GM23338 (cell line): ENCODE results near the gene ACAN. TPM values are rescaled to one million over a fixed set of nuclear protein-coding genes. Genes with fewer than 3 reads are reported as not detected.

ENCODE experiments used
- ATAC-seq: fragments of 200-7000 bp; cut with Tn5 transposase; 3 replicates; pipeline ENCODE4 v1.9.1; 2020
- DNase-seq: peaks from one replicate; pipeline ENCODE4 v3.0.0-alpha.2; 2015; ENCODE audit warnings: low spot score
- H2AFZ ChIP-seq: fragments of 200-600 bp; sonication (generic); 2 replicates; pipeline ENCODE4 v1.8.0; 2016; ENCODE audit warnings: antibody characterized with exemption, mild to moderate bottlenecking, moderate library complexity
- H3F3A ChIP-seq: fragments of 200-600 bp; sonication (generic); replicated peaks from 2 replicates; pipeline ENCODE4 v1.8.0; 2017; ENCODE audit warnings: antibody characterized with exemption, mixed run types, low read depth
- H3K27ac ChIP-seq: fragments of 200-600 bp; sonication (generic); 2 replicates; pipeline ENCODE4 v1.6.1; 2016; ENCODE audit warnings: low read depth
- H3K27me3 ChIP-seq: fragments of 200-600 bp; sonication (generic); 2 replicates; pipeline ENCODE4 v1.8.0; 2016; ENCODE audit warnings: mild to moderate bottlenecking, mixed run types, moderate library complexity; ENCODE audit not compliant: insufficient read depth
- H3K36me3 ChIP-seq: fragments of 200-600 bp; sonication (generic); 2 replicates; pipeline ENCODE4 v1.8.0; 2016; ENCODE audit warnings: mild to moderate bottlenecking; ENCODE audit not compliant: insufficient read depth
- H3K4me1 ChIP-seq: fragments of 200-600 bp; sonication (generic); 2 replicates; pipeline ENCODE4 v1.8.0; 2016; ENCODE audit warnings: mild to moderate bottlenecking, moderate library complexity; ENCODE audit not compliant: insufficient read depth
- H3K4me2 ChIP-seq: fragments of 200-600 bp; sonication (generic); 2 replicates; pipeline ENCODE4 v1.7.1; 2017; ENCODE audit warnings: mixed run types
- H3K4me3 ChIP-seq: fragments of 200-600 bp; sonication (generic); 2 replicates; pipeline ENCODE4 v1.6.1; 2016; ENCODE audit warnings: mixed run types
- H3K79me2 ChIP-seq: fragments of 200-600 bp; sonication (generic); replicated peaks from 2 replicates; pipeline ENCODE4 v1.8.0; 2017; ENCODE audit warnings: mild to moderate bottlenecking; ENCODE audit not compliant: insufficient read depth
- H3K9me2 ChIP-seq: fragments of 200-600 bp; sonication (generic); 2 replicates; pipeline ENCODE4 v1.8.0; 2017; ENCODE audit not compliant: insufficient read depth
- H4K20me1 ChIP-seq: fragments of 200-600 bp; sonication (generic); replicated peaks from 2 replicates; pipeline ENCODE4 v1.8.0; 2017; ENCODE audit warnings: mild to moderate bottlenecking; ENCODE audit not compliant: insufficient read depth
- H3K27ac Mint-ChIP-seq: 2 replicates; pipeline ENCODE4 v1.8.0; 2020; ENCODE audit warnings: inconsistent platforms, mild to moderate bottlenecking, moderate library complexity, mixed read lengths
- H3K27me3 Mint-ChIP-seq: 3 replicates; pipeline ENCODE4 v1.8.0; 2022; ENCODE audit warnings: low read depth, mild to moderate bottlenecking, moderate library complexity, mixed read lengths, inconsistent platforms; ENCODE audit not compliant: insufficient read depth, poor library complexity
- H3K36me3 Mint-ChIP-seq: 3 replicates; pipeline ENCODE4 v1.8.0; 2021; ENCODE audit warnings: low read depth, mild to moderate bottlenecking, inconsistent platforms, moderate library complexity, mixed read lengths
- H3K4me1 Mint-ChIP-seq: 3 replicates; pipeline ENCODE4 v1.8.0; 2020; ENCODE audit warnings: mild to moderate bottlenecking, inconsistent platforms, mixed read lengths
- H3K4me3 Mint-ChIP-seq: 3 replicates; pipeline ENCODE4 v1.8.0; 2021; ENCODE audit warnings: moderate library complexity, mild to moderate bottlenecking, inconsistent platforms, mixed read lengths
- H3K9me3 Mint-ChIP-seq: 3 replicates; pipeline ENCODE4 v1.8.0; 2020; ENCODE audit warnings: moderate library complexity, mild to moderate bottlenecking, inconsistent platforms, mixed read lengths
- EZH2phosphoT487 ChIP-seq: fragments of 200-600 bp; sonication (generic); IDR thresholded peaks from one replicate; pipeline ENCODE4 v1.8.1; 2018; ENCODE audit warnings: antibody characterized with exemption; ENCODE audit not compliant: unreplicated experiment
- JUNB ChIP-seq: IDR thresholded peaks from one replicate; pipeline ENCODE4 v1.6.1; 2016; ENCODE audit warnings: antibody characterized with exemption; ENCODE audit not compliant: unreplicated experiment
- polyA plus RNA-seq: library from polyadenylated mRNA; unstranded; fragments of >200 nt; fragmentation: Nextera tagmentation; extraction: Ambion mirVana; gene quantifications from 2 replicates; pipeline ENCODE4 v1.2.1, GENCODE V29; 2016
- total RNA-seq: library from RNA; depleted of rRNA; stranded (reverse); fragments of >200 nt; shearing (Covaris generic); gene quantifications from 2 replicates; pipeline ENCODE4 v1.2.3, GENCODE V29; 2014
- TF ChIP-seq, protein P1 (sequence below): fragments of 250-450 bp; sonication (Bioruptor Pico); IDR thresholded peaks from 2 replicates; pipeline ENCODE4 v1.5.0; 2020; ENCODE audit warnings: mild to moderate bottlenecking, moderate library complexity
- TF ChIP-seq, protein P2 (sequence below): IDR thresholded peaks from 2 replicates; pipeline ENCODE4 v1.6.1; 2016; ENCODE audit warnings: antibody characterized with exemption
- TF ChIP-seq, protein P3 (sequence below), 2 experiments: fragments of 200-600 bp in 1 of 2; sonication (generic) in 1 of 2; conservative IDR thresholded peaks; 2 replicates each; pipeline versions ENCODE4 v1.5.1 to v1.6.1; 2016 to 2017; ENCODE audit warnings: antibody characterized with exemption in 2 of 2, low read depth in 2 of 2, mild to moderate bottlenecking in 2 of 2, moderate library complexity in 1 of 2

The ACAN gene
- total and polyA plus RNA-seq, 2 experiments from 2014 or later = 2.5 to 4.9 TPM

DNA sequence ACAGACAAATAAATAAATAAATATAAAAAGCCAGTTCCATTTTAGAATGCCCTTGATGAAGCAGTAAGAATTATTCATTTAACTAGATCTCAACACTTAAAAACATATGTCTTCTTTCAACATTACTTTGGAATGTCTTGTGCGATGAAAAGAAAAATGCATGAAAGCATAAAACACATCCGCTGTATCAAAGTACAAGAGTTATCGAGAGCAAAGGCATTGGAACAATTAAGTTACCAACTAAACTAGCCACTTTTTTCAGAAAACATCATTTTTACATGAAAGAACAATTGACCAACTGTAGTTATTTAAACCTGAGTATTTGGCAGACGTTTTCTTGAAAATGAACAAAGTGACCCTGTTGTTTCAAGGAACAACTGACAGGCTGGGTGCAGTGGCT, 27.5 kb upstream of the ACAN start (continued):
- TF ChIP-seq, protein P1, sequence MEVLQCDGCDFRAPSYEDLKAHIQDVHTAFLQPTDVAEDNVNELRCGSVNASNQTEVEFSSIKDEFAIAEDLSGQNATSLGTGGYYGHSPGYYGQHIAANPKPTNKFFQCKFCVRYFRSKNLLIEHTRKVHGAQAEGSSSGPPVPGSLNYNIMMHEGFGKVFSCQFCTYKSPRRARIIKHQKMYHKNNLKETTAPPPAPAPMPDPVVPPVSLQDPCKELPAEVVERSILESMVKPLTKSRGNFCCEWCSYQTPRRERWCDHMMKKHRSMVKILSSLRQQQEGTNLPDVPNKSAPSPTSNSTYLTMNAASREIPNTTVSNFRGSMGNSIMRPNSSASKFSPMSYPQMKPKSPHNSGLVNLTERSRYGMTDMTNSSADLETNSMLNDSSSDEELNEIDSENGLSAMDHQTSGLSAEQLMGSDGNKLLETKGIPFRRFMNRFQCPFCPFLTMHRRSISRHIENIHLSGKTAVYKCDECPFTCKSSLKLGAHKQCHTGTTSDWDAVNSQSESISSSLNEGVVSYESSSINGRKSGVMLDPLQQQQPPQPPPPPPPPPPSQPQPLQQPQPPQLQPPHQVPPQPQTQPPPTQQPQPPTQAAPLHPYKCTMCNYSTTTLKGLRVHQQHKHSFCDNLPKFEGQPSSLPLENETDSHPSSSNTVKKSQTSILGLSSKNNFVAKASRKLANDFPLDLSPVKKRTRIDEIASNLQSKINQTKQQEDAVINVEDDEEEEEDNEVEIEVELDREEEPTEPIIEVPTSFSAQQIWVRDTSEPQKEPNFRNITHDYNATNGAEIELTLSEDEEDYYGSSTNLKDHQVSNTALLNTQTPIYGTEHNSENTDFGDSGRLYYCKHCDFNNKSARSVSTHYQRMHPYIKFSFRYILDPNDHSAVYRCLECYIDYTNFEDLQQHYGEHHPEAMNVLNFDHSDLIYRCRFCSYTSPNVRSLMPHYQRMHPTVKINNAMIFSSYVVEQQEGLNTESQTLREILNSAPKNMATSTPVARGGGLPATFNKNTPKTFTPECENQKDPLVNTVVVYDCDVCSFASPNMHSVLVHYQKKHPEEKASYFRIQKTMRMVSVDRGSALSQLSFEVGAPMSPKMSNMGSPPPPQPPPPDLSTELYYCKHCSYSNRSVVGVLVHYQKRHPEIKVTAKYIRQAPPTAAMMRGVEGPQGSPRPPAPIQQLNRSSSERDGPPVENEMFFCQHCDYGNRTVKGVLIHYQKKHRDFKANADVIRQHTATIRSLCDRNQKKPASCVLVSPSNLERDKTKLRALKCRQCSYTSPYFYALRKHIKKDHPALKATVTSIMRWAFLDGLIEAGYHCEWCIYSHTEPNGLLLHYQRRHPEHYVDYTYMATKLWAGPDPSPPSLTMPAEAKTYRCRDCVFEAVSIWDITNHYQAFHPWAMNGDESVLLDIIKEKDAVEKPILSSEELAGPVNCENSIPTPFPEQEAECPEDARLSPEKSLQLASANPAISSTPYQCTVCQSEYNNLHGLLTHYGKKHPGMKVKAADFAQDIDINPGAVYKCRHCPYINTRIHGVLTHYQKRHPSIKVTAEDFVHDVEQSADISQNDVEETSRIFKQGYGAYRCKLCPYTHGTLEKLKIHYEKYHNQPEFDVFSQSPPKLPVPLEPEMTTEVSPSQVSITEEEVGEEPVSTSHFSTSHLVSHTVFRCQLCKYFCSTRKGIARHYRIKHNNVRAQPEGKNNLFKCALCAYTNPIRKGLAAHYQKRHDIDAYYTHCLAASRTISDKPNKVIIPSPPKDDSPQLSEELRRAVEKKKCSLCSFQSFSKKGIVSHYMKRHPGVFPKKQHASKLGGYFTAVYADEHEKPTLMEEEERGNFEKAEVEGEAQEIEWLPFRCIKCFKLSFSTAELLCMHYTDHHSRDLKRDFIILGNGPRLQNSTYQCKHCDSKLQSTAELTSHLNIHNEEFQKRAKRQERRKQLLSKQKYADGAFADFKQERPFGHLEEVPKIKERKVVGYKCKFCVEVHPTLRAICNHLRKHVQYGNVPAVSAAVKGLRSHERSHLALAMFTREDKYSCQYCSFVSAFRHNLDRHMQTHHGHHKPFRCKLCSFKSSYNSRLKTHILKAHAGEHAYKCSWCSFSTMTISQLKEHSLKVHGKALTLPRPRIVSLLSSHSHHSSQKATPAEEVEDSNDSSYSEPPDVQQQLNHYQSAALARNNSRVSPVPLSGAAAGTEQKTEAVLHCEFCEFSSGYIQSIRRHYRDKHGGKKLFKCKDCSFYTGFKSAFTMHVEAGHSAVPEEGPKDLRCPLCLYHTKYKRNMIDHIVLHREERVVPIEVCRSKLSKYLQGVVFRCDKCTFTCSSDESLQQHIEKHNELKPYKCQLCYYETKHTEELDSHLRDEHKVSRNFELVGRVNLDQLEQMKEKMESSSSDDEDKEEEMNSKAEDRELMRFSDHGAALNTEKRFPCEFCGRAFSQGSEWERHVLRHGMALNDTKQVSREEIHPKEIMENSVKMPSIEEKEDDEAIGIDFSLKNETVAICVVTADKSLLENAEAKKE = no peak
- TF ChIP-seq, protein P2, sequence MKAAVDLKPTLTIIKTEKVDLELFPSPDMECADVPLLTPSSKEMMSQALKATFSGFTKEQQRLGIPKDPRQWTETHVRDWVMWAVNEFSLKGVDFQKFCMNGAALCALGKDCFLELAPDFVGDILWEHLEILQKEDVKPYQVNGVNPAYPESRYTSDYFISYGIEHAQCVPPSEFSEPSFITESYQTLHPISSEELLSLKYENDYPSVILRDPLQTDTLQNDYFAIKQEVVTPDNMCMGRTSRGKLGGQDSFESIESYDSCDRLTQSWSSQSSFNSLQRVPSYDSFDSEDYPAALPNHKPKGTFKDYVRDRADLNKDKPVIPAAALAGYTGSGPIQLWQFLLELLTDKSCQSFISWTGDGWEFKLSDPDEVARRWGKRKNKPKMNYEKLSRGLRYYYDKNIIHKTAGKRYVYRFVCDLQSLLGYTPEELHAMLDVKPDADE = no peak

DNA sequence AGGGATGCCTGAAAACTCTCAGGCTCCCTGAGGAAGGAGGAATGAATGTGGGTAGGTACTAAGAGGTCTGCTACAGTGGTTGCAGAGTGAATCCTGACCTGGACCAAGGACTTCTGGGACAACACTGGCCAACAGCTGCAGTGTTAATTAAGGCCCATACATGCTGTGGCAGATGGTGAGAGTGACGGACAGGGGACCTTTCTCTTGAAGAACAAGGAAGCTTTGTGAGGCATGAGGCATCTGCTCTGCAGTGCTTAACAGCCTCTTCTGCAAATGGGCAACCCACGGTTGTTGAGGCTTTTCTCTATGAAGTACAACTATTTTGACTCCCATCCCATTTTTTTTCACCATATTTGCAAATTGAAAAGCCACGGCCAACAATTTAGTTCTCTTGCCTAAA, 26.6 kb upstream of the ACAN start:
- H2AFZ ChIP-seq = no peak overlapping the region
- H3F3A ChIP-seq = no peaks in the 10 kb centered on the region
- Mint-ChIP-seq H3K27ac (no peak overlapping the region), H3K36me3 (no peaks in the 10 kb centered on the region), H3K4me1 (no peaks in the 10 kb centered on the region), H3K9me3 (no peaks in the 10 kb centered on the region; the same call in 2 of the 3 replicates), H3K4me3 (no peak overlapping the region), H3K27me3 (peaks cover 4% of the 10 kb centered on the region)
- ATAC-seq (no peak), DNase-seq (no peak)
- H3K4me3 ChIP-seq = no peak overlapping the region
- no peaks in the 10 kb centered on the region for H3K9me2 ChIP-seq
- no peaks in the 10 kb centered on the region for H4K20me1 ChIP-seq
- H3K4me2 ChIP-seq = no peak overlapping the region
- H3K4me1 ChIP-seq = no peaks in the 10 kb centered on the region
- no peaks in the 10 kb centered on the region for H3K36me3 ChIP-seq
- peaks cover 3% of the 10 kb centered on the region; the same call in 1 of the 2 replicates for H3K27me3 ChIP-seq
- no peak overlapping the region for H3K27ac ChIP-seq
- H3K79me2 ChIP-seq = no peaks in the 10 kb centered on the region
- TF ChIP-seq JUNB (no peak), EZH2phosphoT487 (no peak)
- TF ChIP-seq, protein P3, sequence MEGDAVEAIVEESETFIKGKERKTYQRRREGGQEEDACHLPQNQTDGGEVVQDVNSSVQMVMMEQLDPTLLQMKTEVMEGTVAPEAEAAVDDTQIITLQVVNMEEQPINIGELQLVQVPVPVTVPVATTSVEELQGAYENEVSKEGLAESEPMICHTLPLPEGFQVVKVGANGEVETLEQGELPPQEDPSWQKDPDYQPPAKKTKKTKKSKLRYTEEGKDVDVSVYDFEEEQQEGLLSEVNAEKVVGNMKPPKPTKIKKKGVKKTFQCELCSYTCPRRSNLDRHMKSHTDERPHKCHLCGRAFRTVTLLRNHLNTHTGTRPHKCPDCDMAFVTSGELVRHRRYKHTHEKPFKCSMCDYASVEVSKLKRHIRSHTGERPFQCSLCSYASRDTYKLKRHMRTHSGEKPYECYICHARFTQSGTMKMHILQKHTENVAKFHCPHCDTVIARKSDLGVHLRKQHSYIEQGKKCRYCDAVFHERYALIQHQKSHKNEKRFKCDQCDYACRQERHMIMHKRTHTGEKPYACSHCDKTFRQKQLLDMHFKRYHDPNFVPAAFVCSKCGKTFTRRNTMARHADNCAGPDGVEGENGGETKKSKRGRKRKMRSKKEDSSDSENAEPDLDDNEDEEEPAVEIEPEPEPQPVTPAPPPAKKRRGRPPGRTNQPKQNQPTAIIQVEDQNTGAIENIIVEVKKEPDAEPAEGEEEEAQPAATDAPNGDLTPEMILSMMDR (conservative IDR thresholded peaks at IDR 0.05; ENCODE audit: low read depth in 2 of 2) = no peak
